ENCODE measurements around the gene DYNC1H1.

DNA sequence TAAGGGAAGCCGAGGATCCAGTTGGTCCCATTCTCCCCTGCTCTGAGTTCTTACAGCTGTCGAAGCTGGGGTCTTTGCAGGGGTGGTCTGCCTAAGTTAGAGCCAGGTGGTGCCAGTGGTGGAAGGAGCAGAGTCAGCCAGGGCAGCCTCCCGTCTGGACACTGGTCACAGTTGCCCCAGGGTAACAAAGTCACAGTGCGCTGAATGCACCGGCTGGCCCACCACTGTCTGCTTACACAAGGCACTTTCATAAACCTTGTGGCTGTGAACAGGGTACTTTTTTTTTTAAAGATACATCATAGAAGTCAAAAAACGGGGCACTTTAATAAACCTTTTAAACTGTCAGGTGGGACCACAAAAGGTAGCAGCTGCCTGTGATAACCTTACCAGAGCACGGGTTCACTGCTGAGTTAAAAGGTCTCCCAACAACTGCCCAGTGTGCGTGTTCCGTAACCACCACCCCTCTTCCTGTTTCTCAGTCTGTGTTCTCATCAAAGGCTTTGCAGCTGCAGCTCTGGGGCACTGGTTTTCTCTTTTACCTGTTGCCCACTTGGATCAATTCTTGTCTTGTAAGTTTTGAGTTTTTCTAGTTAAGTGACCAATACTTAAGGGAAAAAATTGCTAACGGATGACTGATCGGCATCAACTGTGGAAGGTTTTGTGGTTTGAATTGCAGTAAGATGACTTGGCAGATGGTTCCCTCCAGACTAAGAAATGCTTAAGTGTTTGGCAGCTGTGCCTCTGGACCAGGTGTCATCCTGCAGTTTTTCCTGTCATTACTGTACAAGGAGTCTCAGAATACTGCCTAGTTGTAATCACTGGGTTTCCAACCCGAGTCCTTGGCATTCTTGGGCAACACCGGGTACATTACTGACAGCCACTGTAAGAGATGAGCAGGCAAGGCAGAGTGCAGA lies 55.9 kb downstream of the DYNC1H1 start:
- TF ChIP-seq, protein P1, sequence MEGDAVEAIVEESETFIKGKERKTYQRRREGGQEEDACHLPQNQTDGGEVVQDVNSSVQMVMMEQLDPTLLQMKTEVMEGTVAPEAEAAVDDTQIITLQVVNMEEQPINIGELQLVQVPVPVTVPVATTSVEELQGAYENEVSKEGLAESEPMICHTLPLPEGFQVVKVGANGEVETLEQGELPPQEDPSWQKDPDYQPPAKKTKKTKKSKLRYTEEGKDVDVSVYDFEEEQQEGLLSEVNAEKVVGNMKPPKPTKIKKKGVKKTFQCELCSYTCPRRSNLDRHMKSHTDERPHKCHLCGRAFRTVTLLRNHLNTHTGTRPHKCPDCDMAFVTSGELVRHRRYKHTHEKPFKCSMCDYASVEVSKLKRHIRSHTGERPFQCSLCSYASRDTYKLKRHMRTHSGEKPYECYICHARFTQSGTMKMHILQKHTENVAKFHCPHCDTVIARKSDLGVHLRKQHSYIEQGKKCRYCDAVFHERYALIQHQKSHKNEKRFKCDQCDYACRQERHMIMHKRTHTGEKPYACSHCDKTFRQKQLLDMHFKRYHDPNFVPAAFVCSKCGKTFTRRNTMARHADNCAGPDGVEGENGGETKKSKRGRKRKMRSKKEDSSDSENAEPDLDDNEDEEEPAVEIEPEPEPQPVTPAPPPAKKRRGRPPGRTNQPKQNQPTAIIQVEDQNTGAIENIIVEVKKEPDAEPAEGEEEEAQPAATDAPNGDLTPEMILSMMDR (IDR thresholded peaks at IDR 0.05), result no peak
- no peak for TF ChIP-seq POLR2A (IDR thresholded peaks at IDR 0.05)
